ENCODE measurements around the gene CDC42EP4.

The CDC42EP4 gene, protein sequence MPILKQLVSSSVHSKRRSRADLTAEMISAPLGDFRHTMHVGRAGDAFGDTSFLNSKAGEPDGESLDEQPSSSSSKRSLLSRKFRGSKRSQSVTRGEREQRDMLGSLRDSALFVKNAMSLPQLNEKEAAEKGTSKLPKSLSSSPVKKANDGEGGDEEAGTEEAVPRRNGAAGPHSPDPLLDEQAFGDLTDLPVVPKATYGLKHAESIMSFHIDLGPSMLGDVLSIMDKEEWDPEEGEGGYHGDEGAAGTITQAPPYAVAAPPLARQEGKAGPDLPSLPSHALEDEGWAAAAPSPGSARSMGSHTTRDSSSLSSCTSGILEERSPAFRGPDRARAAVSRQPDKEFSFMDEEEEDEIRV

GRCh38 chr17:73311781-73312641, at the start of gene CDC42EP4:
TSS of gene CDC42EP4 (minus strand) at chr17:73312001. CDS start at chr17:73286500, 25,501 bp downstream.
- DNase-seq (ENCODE audit: low read depth), result peak; percentile 89

- no peak for DNase-seq (ENCODE audit: low read depth)
Measured at GRCh38 chr17:73360961-73361761, 49.4 kb upstream of the CDC42EP4 start.

DNA sequence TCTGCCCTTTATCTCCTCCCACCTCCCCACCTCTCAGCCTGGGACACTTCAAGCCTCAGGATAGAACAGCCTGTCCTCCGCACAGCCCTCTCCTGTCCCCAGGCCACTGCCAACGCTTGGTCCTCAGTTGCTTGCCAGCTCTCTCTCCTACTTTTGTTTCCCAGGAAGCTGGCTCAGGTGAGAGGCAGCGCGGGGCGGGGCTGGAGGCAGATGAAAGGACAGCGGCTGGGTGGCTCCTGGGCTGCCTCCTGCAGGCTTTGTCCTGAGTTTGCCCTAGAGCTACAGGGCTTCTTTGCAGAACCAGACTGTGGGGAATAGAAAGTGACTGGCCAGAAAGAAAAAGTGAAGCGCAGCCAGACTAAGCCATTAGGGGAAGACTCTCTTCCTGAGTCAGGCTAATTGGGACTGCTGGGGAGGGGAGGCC, 48.2 kb upstream of the CDC42EP4 start:
- DNase-seq (ENCODE audit: low read depth), result no peak

DNA sequence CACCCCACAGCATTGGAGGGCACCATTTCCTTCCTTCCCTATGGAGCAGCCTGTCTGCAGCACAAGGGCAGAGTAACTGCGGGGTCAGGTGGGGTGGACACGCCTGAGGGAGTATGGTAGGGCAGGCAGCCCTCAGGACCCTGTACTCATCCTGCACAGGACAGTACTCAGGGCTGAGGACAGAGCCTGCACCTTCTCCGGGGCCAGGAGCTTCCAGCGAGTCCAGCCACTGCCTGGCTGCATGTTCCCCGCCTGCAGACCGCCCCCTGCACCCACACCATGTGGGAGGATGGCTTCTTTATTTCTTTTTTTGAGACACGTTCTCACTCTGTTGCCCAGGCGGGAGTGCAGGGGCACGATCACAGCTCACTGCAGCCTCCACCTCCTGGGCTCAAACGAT, 47.6 kb upstream of the CDC42EP4 start:
- DNase-seq (ENCODE audit: low read depth), result no peak

DNA sequence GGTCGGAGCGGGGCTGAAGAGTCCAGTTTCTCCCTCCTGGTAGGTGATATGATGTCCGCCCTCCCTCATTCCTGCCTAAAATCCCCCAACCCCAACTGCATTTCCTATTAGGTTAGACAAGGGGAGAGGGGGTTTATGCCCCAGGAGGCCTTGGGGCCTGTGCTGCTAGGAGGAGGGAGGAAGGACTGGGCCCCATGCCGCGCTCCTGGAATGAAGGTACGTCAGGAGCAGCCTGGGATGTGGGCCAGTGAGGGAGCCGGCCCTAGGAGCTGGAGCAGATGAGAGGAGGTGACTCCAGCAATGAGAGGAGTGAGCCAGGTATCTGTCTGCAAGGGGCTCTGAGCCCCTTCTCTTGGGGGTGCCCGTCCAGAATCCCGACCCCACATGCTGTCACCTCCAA, 46.9 kb upstream of the CDC42EP4 start:
- DNase-seq (ENCODE audit: low read depth), result no peak

DNA sequence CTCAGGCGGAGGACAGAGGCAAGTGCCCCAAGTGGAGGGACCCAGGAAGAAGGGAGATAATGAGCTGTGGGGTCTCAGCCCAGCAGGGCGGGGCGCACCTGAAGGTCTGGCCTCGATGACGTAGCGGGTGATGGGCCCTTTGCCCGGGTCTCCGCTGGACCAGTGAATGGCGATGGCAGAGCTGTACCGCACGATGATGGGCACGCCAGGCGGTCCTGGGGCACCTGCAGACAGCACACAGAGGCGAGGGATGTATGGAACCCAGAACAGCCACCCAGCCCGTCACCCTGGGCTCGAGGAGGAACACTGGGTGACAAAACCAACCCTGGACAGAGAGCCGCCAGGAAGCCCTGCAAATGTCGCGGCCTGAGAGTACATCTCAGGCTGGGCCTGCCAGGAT, 46.2 kb upstream of the CDC42EP4 start:
- DNase-seq (ENCODE audit: low read depth), result no peak

GRCh38 chr17:73357318-73357717, 45.5 kb upstream of the CDC42EP4 start:
- no peak for DNase-seq (ENCODE audit: low read depth)

DNA sequence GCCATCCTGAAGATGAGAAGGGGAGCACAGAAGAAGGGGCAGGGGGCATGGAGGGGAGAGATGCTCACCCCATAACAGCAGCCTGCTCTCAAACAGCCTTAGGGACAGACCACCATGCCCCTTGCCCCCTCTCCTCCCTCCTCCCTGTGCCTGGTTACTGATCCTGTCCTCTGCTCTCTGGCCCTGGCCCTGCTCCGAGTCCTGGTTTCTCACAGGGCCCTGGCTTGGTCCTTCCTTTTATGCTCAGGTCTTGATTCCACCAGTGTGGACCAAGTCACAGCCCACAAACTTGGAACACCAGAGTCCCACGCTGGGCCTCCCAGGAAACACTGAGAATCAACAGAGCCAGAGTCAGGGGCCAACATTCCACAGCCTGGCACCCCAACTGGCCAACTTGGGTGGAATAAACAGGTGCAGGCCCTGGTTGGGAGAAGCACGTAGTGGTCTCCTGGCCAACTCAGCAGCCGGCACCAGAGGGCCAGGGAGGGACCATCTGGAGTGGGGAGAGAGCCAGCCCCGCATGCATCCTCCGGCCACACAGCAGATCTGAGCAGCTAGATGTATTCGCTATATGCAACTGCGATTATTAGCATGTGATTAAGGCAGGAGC, 44.9 kb upstream of the CDC42EP4 start:
- DNase-seq (ENCODE audit: low read depth), result no peak

DNA sequence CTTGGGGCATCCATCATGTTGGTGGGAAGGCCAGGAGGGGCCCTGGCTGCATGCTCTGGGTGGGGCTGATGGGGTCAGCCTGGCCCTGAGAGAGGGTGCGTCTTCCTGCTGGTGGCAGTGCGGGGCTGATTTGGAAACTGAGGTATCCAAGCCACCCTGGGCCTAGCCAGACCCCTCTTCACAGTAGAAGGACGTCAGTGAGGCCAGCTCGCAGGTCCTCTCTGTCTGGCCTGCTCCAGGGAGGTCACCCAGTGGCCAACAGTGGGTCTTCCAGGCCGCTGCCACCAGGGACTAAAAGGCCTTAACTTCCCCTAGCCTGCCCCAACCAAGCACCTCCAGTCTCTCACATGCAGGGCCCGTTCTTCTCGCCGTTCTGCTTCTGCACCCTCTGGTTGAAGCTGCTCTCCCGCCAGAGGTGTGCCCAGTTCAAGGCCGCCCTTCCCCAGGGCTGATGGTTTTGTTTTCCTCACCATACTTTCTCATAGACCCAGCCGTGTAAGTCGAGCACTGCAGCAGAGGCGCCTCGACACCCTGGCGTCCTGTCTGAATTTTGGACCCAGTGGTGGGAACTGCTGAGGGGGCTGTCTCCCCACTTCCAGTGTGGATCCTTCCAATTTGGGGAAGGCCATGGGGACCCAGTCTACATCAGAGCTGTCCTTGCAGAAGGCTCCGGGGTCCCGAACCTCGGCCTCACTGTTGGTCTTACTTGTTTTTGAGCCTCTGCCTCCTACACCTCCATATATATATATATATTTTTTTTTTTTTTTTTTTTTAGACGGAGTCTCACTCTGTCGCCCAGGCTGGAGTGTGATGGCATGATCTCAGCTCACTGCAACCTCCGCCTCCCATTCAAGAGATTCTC, 42.9 kb upstream of the CDC42EP4 start:
- DNase-seq (ENCODE audit: low read depth), result no peak

DNA sequence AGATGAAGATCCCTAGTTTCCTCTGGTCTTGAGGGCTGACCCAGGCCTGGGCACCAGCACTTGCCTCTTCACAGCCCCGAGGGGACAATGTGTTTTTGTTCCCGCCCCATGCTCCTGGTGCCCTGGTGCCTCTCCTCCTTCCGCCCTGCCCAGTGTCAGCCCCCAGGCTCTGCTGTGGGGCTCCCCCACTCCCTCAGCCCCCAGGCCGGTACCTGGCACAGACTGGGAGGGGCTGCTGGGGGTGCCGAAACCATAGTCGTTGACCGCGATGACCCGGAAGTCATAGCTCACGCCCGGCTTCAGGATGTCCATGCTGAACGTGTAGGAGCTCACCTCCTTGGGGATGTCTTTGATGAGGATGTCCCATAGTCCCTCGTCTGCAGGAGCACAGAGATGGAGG, 40.5 kb upstream of the CDC42EP4 start:
- DNase-seq (ENCODE audit: low read depth), result no peak

DNA sequence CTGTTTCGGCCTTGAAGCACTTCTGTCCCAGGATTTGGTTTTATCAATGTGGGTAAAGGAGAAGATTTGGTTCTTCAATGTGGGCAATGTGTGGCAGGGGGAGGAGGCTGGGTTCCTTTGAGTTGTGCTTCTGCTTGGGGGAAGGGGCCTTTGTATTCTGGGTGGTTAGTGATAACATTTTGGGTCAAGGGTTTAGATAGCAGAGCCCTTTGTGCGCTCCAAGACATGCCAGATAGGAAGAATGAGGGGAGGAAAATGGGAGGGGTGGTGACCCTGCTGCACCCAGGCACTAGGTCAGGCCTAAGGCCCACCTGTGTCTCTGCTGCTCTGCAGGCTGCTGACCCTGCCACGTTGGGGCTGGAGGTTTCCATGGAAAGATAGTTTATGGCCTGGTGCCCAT, 40.0 kb upstream of the CDC42EP4 start:
- DNase-seq (ENCODE audit: low read depth), result no peak

- DNase-seq (ENCODE audit: low read depth), result no peak
Measured at GRCh38 chr17:73350864-73351263, 39.1 kb upstream of the CDC42EP4 start.

- no peak for DNase-seq (ENCODE audit: low read depth)
Measured at GRCh38 chr17:73349647-73350046, 37.8 kb upstream of the CDC42EP4 start.

- DNase-seq (ENCODE audit: low read depth), result no peak
Measured at GRCh38 chr17:73349138-73349537, 37.3 kb upstream of the CDC42EP4 start.

- no peak for DNase-seq (ENCODE audit: low read depth)
Measured at GRCh38 chr17:73348829-73349095, 37.0 kb upstream of the CDC42EP4 start.

DNA sequence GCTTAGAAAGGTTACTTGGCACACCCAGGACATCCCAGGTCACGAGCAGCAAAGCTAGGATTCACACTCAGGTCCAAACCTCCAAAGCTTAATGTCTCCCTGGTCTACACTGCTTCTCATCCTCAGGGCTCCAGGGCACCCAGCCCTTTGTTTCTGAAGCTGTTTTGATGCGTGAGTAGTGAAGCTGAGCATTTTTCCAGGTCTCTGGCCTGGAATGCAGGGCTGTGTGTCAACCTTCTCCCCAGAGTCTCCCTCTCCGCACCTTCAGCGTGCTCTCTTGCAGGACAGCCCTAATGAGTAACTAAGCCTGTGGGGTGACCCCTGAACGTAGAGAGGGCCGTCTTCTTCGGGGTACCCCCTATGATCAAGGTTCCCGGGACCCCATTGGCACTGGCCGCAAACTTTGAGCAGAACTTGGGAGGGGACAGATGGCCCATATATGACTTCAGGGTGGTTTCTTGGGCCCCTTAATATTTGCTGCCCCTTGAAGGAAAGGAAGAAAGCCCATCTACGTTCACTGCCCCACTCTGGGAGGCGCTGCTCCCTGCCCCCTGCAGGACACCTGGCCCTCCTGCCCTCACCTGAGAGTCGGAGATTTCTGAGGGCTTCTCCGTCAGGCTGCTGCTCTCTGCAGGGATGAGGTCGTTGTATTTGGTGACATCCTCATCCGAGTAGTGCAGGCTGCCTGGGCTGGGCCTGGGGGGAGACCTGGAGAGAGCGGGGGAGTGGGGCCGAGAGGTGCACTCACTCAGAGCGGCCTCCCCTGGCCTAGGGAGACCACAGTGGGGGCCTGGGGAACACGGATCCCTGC, 36.4 kb upstream of the CDC42EP4 start:
- no peak for DNase-seq (ENCODE audit: low read depth)

- no peak for DNase-seq (ENCODE audit: low read depth)
Measured at GRCh38 chr17:73347351-73347750, 35.5 kb upstream of the CDC42EP4 start.

GRCh38 chr17:73346501-73347162, 34.8 kb upstream of the CDC42EP4 start:
- no peak for DNase-seq (ENCODE audit: low read depth)

- DNase-seq (ENCODE audit: low read depth), result no peak
Measured at GRCh38 chr17:73343739-73344454, 32.1 kb upstream of the CDC42EP4 start.

Data from stromal cell of bone marrow (primary cell).